GM15510 (cell line): Measurements from ENCODE around the gene GATA6.

Experiments used
- POLR2A ChIP-seq: IDR thresholded peaks from 3 replicates; pipeline ENCODE4 v1.6.1; 2011; ENCODE audit warnings: borderline replicate concordance; ENCODE audit not compliant: insufficient read length; ENCODE audit errors: extremely low read depth

Gene GATA6

DNA sequence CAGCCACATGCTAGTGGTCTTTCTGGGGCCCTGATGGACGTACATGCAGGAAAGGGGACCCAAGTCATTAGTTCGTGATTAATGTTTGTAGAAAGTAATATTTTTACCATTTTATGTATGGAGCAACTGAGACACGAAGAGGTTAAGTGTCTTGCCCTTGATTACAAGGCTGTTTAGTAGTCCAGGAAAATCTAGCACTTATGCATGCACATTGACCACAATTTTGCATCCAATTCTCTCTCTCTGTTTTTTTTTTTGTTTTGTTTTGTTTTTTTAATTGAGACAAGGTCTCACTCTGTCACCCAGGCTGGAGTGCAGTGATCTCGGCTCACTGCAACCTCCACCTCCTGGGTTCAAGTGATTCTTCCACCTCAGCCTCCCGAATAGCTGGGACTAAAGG, 8.3 kb upstream of the GATA6 start:
- no peak for TF ChIP-seq POLR2A

DNA sequence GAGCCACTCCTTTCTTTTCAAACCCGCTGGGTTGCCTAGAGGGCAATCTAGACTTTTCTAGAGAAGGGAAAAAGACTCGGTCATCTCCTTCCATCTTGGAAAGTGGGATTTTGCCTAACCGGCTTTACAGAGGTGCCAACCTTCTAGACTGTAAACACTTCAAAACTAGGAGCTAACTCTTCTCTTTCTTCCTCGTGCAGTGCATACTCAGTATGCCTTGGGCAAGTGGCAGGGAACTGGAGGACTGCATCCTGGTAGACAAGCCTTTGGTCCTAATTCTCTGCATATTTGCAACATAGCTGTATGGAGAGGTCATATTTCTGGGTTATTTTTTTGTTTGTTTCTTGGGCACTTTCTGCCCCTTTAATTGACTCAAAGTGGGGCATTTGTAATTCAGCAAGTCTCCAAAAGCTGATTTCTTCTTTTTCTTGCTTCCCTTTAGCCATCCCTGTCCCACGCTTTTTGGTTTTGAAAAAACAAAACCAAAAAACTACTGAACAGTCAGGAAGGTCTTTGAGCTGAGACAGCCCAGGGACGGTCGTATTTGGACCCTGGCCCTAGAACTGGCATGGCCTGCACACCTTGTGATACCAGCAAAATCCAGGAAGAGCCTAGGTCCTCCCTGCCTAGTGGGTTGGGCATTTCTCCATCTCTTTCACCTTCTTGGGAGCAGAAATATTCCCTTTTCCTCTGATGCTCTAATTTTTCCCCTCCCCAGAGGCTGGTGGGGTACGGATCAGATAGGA, 5.8 kb upstream of the GATA6 start:
- TF ChIP-seq POLR2A, result no peak

DNA sequence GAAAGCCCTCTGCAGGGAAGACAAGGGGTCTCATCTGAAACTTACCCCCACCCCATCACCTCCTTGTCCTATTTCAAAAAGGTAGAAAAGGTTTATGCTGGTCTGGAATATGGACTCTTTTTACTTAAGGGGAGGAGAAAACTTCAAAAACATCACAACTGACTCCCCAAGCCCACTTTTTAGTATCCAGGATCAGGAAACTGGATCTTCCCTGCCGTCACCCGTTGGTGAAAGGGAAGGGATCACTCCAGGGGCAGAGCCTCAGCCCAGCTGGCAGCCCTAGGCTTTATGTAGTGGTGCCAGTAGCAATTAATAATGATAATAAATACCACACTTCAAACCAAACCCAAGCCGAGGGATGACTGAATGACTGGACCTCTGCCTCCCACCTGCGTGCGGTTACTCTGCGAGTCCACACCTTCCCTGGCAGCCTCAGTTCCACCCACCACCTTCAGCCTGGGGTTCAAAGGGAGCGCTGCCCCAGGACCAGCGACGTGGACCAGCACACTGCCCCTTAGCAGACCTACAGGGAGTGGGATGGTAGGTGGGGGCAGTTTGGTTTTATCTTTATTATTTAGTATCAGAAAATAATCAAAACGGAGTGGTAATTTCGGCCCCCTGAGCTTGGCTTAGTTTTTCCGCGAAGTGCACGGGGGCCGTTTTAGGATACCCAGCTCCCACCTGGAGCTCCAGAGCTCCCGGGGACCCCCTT, 4.9 kb upstream of the GATA6 start:
- no peak for TF ChIP-seq POLR2A

GRCh38 chr18:22165049-22165602, 4.3 kb upstream of the GATA6 start:
- TF ChIP-seq POLR2A, result no peak

GRCh38 chr18:22165603-22166068, 3.8 kb upstream of the GATA6 start:
- no peak for TF ChIP-seq POLR2A

- TF ChIP-seq POLR2A, result no peak
These were observed 3.1 kb upstream of the GATA6 start for GRCh38 chr18:22166069-22166950.

- TF ChIP-seq POLR2A, result no peak
These were observed 2.3 kb upstream of the GATA6 start for GRCh38 chr18:22167091-22167470.

GRCh38 chr18:22167471-22168241, 1.7 kb upstream of the GATA6 start:
- no peak for TF ChIP-seq POLR2A

DNA sequence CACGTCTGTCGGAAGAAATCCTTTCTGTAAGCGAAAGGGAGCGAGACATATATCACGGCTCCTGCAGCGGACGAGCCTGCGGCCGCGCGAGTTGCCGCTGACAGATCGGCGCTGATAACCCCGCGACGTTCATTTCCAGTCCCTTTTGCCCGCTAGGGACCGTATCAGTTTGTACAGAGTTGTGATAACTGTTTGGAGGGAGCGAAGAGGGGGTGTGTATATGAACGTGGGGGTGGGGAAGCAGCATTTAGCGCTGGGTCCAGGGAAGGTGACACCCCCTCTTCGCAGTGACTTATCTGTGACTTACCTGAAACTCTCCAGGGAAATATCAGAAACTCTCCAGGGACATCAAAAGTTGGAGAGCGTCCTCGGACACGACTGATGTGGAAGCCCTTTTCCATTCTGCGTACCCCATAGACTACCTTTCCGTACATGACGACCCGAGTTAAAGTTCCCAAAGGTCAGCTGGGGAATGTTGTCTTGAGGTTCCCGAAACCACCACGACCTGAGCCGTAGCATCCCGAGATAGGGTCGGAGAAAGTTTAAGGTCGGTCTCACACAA, 948 bp upstream of the GATA6 start:
- no peak for TF ChIP-seq POLR2A

DNA sequence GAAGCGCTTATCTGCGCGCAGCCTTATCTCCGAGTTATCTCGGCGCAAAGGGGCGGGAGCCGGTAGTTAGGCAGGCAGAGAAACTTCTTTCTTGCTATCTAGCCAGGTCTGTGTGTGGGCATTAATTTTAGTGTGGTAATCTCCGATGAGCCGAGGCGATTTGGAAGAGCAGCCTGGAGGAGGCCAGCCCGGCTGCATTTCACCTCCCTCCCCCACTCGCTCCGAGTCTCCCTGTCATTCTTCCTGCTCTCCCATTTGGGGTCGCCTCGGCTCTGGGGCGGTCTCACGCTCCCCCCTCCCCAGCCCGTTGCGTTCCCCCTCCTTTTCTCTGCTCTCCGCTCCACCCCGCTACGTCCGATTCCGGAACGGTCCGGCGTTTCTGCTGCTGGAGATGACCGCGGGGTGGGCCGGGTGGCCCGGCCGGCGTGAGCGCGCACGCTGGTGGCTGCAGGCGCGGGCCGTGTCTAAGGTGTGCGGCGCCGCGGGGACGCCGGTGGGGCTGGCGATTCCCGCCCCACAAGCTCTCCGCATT, 566 bp downstream of the GATA6 start:
- TF ChIP-seq POLR2A, result no peak

- no peak for TF ChIP-seq POLR2A
These were observed 1.2 kb downstream of the GATA6 start for GRCh38 chr18:22170421-22171257.

- no peak for TF ChIP-seq POLR2A
These were observed 2.1 kb downstream of the GATA6 start for GRCh38 chr18:22171258-22172119.
